ENCODE measurements around the gene ZNF274. TPM values are rescaled to one million over a fixed set of nuclear protein-coding genes. Genes with fewer than 3 reads are reported as not detected.
"Not testable (repeated sequence)": the region's sequence is repeated elsewhere in the genome, so short reads cannot be mapped to it uniquely, and the experiment has no call there.

Gene ZNF274
- total RNA-seq, 1 experiment from 2014 or later: 27.5 TPM

DNA sequence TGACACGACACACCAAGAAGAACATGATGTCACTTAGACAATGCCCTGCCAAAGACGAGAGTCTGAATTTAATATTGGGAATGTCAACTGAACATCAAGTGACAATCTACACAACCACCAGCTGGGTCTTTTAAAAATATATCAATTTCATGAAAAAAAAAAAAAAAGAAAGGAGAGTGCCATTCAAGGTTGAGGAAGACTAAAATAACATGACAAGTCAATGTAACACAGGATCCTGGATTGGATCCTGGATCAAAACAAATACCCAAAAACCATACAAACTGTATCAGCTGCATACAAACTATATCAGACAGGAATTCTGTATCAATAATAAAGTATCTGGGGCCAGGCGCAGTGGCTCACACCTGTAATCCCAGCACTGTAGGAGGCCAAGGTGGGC lies 37.0 kb upstream of the ZNF274 start:
- ATAC-seq (no peak), DNase-seq (ENCODE audit: low spot score) (no peak)
- POLR2A ChIA-PET: no interaction called here
- Mint-ChIP-seq H3K27ac (no peak overlapping the region), H3K27me3 (ENCODE audit: low read depth) (peaks cover 3% of the 10 kb centered on the region), H3K4me1 (peaks cover 9% of the 10 kb centered on the region), H3K9me3 (peaks cover 23% of the 10 kb centered on the region), H3K36me3 (peaks cover 50% of the 10 kb centered on the region), H3K4me3 (no peak overlapping the region)
- CTCF ChIA-PET: no interaction called here
- TF ChIP-seq CBFB (CRISPR knock-in tag; IDR thresholded peaks at IDR 0.05; ENCODE audit: low read depth): no peak
- no peak for TF ChIP-seq TCF7 (CRISPR knock-in tag; IDR thresholded peaks at IDR 0.05; ENCODE audit: low read depth)
- TF ChIP-seq, protein P1, sequence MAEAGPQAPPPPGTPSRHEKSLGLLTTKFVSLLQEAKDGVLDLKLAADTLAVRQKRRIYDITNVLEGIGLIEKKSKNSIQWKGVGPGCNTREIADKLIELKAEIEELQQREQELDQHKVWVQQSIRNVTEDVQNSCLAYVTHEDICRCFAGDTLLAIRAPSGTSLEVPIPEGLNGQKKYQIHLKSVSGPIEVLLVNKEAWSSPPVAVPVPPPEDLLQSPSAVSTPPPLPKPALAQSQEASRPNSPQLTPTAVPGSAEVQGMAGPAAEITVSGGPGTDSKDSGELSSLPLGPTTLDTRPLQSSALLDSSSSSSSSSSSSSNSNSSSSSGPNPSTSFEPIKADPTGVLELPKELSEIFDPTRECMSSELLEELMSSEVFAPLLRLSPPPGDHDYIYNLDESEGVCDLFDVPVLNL (CRISPR knock-in tag; IDR thresholded peaks at IDR 0.05; ENCODE audit: borderline replicate concordance, low read depth): no peak
- TF ChIP-seq NFE2L1 (CRISPR knock-in tag; IDR thresholded peaks at IDR 0.05): no peak
- TF ChIP-seq, protein P2, sequence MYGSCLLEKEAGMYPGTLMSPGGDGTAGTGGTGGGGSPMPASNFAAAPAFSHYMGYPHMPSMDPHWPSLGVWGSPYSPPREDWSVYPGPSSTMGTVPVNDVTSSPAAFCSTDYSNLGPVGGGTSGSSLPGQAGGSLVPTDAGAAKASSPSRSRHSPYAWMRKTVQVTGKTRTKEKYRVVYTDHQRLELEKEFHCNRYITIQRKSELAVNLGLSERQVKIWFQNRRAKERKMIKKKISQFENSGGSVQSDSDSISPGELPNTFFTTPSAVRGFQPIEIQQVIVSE (CRISPR knock-in tag; IDR thresholded peaks at IDR 0.05; ENCODE audit: borderline replicate concordance): no peak
- TF ChIP-seq, protein P3, sequence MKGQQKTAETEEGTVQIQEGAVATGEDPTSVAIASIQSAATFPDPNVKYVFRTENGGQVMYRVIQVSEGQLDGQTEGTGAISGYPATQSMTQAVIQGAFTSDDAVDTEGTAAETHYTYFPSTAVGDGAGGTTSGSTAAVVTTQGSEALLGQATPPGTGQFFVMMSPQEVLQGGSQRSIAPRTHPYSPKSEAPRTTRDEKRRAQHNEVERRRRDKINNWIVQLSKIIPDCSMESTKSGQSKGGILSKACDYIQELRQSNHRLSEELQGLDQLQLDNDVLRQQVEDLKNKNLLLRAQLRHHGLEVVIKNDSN (CRISPR knock-in tag; IDR thresholded peaks at IDR 0.05): no peak
- TF ChIP-seq FOXK1 (CRISPR knock-in tag; IDR thresholded peaks at IDR 0.05): no peak
- TF ChIP-seq ETV6 (CRISPR knock-in tag; IDR thresholded peaks at IDR 0.05): no peak
- no peak for TF ChIP-seq RELA (CRISPR knock-in tag; IDR thresholded peaks at IDR 0.05; ENCODE audit: borderline replicate concordance)
- no peak for TF ChIP-seq ZNF671 (CRISPR knock-in tag; IDR thresholded peaks at IDR 0.05)
- TF ChIP-seq GTF2I (CRISPR knock-in tag; conservative IDR thresholded peaks at IDR 0.05): no peak
- TF ChIP-seq ZNF396 (CRISPR knock-in tag; IDR thresholded peaks at IDR 0.05; ENCODE audit: borderline replicate concordance): no peak
- no peak for TF ChIP-seq ZNF232 (CRISPR knock-in tag; IDR thresholded peaks at IDR 0.05)
- no peak for TF ChIP-seq OVOL2 (CRISPR knock-in tag; IDR thresholded peaks at IDR 0.05; ENCODE audit: borderline replicate concordance)
- TF ChIP-seq KAT7 (CRISPR knock-in tag; IDR thresholded peaks at IDR 0.05; ENCODE audit: borderline replicate concordance): no peak
- no peak for TF ChIP-seq NR3C1 (CRISPR knock-in tag; conservative IDR thresholded peaks at IDR 0.05; ENCODE audit: low read depth)
- TF ChIP-seq, protein P4, sequence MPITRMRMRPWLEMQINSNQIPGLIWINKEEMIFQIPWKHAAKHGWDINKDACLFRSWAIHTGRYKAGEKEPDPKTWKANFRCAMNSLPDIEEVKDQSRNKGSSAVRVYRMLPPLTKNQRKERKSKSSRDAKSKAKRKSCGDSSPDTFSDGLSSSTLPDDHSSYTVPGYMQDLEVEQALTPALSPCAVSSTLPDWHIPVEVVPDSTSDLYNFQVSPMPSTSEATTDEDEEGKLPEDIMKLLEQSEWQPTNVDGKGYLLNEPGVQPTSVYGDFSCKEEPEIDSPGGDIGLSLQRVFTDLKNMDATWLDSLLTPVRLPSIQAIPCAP (CRISPR knock-in tag; IDR thresholded peaks at IDR 0.05): no peak
- TF ChIP-seq GABPB1 (CRISPR knock-in tag; IDR thresholded peaks at IDR 0.05): no peak
- TF ChIP-seq, protein P5, sequence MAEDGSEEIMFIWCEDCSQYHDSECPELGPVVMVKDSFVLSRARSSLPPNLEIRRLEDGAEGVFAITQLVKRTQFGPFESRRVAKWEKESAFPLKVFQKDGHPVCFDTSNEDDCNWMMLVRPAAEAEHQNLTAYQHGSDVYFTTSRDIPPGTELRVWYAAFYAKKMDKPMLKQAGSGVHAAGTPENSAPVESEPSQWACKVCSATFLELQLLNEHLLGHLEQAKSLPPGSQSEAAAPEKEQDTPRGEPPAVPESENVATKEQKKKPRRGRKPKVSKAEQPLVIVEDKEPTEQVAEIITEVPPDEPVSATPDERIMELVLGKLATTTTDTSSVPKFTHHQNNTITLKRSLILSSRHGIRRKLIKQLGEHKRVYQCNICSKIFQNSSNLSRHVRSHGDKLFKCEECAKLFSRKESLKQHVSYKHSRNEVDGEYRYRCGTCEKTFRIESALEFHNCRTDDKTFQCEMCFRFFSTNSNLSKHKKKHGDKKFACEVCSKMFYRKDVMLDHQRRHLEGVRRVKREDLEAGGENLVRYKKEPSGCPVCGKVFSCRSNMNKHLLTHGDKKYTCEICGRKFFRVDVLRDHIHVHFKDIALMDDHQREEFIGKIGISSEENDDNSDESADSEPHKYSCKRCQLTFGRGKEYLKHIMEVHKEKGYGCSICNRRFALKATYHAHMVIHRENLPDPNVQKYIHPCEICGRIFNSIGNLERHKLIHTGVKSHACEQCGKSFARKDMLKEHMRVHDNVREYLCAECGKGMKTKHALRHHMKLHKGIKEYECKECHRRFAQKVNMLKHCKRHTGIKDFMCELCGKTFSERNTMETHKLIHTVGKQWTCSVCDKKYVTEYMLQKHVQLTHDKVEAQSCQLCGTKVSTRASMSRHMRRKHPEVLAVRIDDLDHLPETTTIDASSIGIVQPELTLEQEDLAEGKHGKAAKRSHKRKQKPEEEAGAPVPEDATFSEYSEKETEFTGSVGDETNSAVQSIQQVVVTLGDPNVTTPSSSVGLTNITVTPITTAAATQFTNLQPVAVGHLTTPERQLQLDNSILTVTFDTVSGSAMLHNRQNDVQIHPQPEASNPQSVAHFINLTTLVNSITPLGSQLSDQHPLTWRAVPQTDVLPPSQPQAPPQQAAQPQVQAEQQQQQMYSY (CRISPR knock-in tag; IDR thresholded peaks at IDR 0.05): no peak
- no peak for TF ChIP-seq ZNF416 (CRISPR knock-in tag; IDR thresholded peaks at IDR 0.05)

DNA sequence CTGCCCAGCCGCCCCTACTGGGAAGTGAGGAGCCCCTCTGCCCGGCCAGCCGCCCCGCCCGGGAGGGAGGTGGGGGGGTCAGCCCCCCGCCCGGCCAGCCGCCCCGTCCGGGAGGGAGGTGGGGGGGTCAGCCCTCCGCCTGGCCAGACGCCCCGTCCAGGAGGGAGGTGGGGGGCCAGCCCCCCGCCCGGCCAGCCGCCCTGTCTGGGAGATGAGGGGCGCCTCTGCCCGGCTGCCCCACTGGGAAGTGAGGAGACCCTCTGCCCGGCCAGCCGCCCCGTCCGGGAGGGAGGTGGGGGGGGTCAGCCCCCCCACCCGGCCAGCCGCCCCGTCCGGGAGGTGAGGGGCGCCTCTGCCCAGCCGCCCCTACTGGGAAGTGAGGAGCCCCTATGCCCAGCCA lies 35.4 kb upstream of the ZNF274 start:
- H3K9me3 Mint-ChIP-seq: peaks cover 19% of the 10 kb centered on the region
- ATAC-seq; CTCF ChIA-PET; POLR2A ChIA-PET; H3K27me3 Mint-ChIP-seq (ENCODE audit: low read depth); DNase-seq (ENCODE audit: low spot score); H3K27ac Mint-ChIP-seq; H3K4me3 Mint-ChIP-seq: not testable (repeated sequence)
- H3K4me1 Mint-ChIP-seq: peaks cover 13% of the 10 kb centered on the region
- H3K36me3 Mint-ChIP-seq: peaks cover 35% of the 10 kb centered on the region
